NCI-H1417 treated with DMSO at 0.1 percent for 48 hours (cell line): ENCODE data around the gene KIAA0408.
A peak's percentile ranks its signal among the peaks of the same experiment; 100 is the strongest.

Experiments used
- DNase-seq: peaks from one replicate; lab custom pipeline; 2025; lab: John Stamatoyannopoulos, UW

The KIAA0408 gene

GRCh38 chr6:127459231-127459641 is at the start of gene KIAA0408:
Gene KIAA0408 (minus strand): TSS chr6:127459389. CDS start chr6:127453981, 5,408 bp downstream.
- no peak for DNase-seq

DNA sequence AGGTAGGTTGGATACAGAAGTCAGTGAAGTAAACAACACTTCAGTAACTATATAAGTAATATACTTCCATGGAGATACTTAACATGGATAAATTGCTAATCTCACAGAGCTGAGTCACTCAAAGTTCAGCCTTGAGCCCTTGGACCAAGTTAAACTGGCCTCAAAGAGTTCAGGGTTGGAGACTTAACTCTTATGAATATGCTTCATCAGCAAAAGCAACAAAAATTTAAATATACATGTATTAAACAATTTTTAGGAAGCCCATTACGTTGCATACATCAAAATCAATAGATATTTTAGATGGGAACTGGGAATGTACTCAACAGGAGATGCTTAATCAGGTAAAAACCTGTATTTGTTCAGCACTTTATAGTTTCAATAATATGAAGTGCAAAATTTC is 47.7 kb upstream of the KIAA0408 start:
- DNase-seq = no peak

GRCh38 chr6:127503022-127503421 is 43.8 kb upstream of the KIAA0408 start:
- DNase-seq = no peak

DNA sequence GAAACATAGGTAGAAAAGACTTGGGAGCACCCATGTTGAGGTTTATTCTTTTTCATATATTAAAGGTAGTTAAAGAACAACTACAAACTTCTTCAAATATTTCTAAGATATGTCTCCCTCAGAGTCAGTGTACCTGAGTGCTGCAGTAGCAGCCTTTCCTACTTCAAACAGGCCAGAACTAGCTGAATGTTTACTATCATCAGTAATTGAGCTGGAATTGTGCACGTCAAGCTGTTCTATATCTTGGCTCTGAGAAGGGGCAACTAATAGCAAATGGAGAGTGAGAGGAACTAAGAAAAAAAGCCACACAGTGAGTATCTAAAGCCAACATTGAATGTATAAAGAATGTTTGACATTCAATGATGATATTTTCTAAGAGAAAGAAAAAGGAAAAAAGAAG is 38.2 kb upstream of the KIAA0408 start:
- no peak for DNase-seq

- DNase-seq = no peak
These were observed 37.3 kb upstream of the KIAA0408 start for GRCh38 chr6:127496471-127496870.

GRCh38 chr6:127494240-127494767 is 35.1 kb upstream of the KIAA0408 start:
- DNase-seq = no peak

- DNase-seq = no peak
These were observed 30.1 kb upstream of the KIAA0408 start for GRCh38 chr6:127489248-127489647.

DNA sequence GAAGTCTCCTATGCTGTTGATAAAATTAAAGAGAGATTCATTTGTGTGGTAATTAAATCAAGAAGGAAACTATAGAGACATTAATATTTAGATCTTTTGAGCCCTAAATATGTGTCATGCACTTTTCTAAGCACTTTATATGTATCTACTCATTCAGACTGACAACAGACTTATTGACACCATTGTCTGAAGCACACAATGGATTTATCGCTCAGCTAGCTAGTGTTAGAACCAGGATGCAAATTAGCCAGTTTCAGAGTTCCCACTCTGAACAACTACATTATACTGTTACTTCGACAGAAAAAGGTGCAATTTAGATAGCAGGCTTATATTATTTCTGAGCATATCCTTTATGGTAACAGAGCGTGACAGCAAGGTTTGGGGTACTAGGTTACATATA is 27.7 kb upstream of the KIAA0408 start:
- DNase-seq = no peak

DNA sequence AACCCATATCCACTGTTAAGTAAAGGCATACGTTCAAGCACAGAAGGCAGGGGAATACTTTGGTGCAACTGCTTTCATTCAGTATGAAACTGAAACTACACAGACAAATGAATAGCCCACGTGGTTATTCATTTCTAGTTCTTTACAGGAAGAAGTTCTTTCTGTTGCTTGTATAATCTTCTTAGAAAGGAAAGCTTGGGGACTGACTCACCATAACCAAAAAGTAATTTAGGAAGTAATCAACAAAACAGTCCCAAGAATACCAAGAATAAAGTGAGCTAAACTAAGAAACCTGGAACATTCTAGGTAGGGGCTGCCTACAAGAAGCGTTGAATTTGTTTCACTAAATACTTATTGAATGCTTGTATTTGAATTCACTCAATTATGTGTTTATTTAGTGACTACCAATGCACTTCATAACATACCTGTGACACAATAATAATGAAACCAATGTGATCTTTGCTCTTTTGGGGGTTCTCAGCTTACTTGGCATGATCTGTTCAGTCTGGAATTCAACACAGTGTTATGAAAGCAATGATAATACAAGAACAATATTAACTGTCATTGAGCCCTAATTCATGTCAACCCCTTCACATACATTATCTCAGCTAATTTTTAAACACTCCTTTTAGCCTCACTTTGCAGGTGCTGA is 25.1 kb upstream of the KIAA0408 start:
- no peak for DNase-seq

DNA sequence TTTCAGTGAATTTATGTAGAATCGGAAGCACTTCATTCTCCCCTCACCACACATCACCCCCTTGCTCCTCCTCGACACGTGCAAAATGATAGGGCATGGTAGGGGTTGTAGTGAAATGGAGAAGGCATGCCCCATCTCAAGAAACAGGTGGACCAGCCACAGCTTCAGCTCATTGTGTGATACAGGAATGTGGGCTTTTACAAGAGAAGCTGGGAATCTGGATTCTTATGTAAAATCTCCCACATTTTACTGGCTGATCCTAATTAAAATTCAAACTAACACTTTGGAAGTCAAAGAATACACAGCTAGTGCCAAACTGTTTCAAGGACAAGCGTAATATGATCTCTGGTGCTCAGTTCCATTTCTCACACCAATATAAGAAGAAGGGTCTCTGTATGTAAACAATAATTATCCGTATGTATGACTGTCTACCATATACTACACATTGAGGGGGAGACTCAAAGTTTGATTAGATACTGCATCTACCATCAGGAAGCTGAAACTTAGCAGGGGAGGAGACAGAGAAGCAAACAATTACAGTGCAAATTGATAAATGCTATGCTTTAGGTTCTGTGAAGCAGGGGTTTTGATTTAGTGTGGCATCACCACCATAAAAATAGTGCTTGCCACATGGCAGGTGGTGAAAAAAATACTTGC is 24.3 kb upstream of the KIAA0408 start:
- no peak for DNase-seq

DNA sequence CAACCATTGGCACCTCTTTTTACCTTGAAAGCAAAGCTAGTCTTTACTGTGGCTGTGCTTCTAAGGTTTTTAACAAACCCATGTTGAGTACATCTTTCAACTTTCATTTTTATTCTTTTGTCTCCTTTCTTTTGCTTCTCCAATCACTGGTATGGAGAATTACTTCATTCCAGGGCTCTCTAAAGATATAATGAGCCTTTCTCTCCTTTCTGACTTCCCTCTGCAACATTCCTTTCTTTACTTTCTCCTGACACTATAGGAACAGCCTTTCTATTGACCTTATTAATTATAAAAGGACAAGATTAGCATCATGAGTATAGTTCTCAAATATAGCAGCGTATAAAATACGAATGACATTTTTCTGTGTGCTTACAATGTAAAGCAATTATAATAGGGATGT is 23.1 kb upstream of the KIAA0408 start:
- no peak for DNase-seq

DNA sequence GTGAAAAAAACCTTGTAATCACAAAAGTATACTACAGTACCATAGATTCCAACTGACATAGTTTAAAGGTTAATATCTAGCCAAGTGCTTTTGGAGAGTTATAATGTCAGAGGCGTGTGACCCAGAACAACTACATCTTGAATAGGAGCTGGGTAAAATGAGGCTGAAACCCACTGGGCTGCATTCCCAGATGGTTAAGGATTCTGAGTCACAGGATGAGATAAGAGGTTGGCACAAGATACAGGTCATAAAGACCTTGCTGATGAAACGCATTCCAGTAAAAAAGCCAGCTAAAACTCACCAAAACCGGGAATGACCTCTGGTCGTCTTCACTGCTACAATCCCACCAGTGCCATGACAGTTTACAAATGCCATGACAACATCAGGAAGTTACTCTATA is 22.4 kb upstream of the KIAA0408 start:
- DNase-seq = no peak

GRCh38 chr6:127481111-127481510 is 21.9 kb upstream of the KIAA0408 start:
- no peak for DNase-seq

DNA sequence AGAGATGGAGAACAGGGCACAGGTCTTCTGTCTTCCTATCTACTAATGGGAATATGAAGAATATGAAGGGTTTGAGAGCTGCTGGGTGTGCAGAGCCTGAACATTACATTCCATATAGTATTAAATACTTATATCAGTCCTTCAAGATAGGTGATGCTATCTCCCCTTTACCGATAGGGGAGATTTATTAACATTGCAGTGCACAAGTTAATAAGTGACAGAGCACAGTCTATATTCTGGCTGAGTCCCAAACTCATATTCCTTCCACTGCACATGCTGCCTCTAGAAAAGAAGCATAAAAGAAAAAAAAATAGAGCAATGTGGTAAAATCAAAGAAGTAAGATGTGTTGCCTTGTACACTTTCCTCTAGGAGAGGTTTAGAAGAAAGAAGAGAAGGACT is 18.5 kb upstream of the KIAA0408 start:
- DNase-seq = no peak

DNA sequence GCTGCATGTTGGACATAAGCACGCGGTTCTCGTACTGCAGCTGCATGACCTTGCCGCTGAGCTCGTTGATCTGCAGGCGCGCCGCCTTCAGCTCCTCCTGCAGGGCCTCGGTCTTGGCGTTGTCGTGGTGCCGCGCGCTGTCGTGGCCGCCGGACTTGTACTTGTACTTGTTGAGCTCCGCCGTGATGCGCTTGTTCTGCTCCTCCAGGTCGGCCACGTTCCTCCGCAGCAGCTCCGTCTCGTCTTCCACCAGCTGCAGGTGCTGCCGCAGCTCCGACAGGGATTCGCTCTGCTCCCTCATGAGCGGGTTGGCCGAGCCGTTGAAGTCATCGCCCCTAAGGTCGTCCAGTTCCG is 16.6 kb upstream of the KIAA0408 start:
- no peak for DNase-seq

- no peak for DNase-seq
These were observed 16.1 kb upstream of the KIAA0408 start for GRCh38 chr6:127475135-127475822.

- DNase-seq = no peak
These were observed 12.4 kb upstream of the KIAA0408 start for GRCh38 chr6:127471379-127472255.

- no peak for DNase-seq
These were observed 9.7 kb upstream of the KIAA0408 start for GRCh38 chr6:127468936-127469335.

DNA sequence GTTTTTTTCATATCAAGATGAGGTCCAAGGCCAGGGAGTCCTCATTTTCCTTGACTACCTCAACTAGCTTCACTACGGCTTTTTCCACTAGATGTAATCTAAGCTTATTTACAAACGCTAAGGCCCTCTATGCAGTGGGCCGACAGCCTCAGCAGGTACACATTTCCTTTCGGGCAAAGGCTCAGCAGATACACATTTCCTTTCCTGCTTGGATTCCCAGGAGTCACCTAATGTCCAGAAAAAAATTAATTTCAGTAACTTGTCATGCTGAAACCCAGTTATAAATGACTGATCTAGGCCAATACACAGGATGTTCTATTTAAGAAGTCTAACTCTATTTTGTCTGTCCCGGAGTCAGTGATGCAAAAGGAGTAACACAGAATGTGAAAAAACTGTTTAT is 7.2 kb upstream of the KIAA0408 start:
- no peak for DNase-seq

DNA sequence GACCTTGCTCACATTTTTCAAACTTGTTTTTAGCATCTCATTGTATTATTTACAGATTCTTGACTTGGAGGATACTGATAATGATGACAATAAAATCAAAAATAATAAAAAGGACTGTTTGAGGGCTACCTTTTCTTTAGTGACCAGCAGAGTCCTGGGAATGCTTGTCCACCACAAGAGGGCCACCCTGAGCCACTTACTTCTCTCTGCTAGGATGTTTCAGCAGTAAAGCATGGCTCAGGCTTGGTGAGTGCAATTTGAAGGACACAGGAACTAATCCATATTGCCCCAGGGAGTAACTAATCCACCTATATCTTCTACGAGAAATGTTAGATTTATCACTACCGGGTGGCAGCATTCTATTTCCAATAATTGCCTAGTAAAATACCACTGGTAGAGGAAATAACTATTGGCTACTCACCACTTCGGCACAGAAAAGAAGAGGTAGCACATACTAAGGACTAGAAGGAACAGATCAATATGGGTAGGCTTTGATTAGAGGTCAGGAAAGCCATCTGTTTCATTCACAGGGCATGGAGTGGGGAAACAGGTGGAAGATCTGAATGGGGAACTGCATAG is 5.8 kb upstream of the KIAA0408 start:
- peak; percentile 14 for DNase-seq

- no peak for DNase-seq
These were observed 5.1 kb upstream of the KIAA0408 start for GRCh38 chr6:127464161-127464880.
